GM19468 (cell line): Measurements from ENCODE around the gene RAB3GAP2.
"Not testable (repeated sequence)": the region's sequence is repeated elsewhere in the genome, so short reads cannot be mapped to it uniquely, and the experiment has no call there.

Experiments used
- ATAC-seq: cut with Tn5 transposase; IDR thresholded peaks from one replicate; pipeline ENCODE4 v1.9.1; 2021; ENCODE audit warnings: mild to moderate bottlenecking, moderate library complexity, moderate number of reproducible peaks; ENCODE audit not compliant: unreplicated experiment; ENCODE audit errors: extremely low read depth

The RAB3GAP2 gene, protein sequence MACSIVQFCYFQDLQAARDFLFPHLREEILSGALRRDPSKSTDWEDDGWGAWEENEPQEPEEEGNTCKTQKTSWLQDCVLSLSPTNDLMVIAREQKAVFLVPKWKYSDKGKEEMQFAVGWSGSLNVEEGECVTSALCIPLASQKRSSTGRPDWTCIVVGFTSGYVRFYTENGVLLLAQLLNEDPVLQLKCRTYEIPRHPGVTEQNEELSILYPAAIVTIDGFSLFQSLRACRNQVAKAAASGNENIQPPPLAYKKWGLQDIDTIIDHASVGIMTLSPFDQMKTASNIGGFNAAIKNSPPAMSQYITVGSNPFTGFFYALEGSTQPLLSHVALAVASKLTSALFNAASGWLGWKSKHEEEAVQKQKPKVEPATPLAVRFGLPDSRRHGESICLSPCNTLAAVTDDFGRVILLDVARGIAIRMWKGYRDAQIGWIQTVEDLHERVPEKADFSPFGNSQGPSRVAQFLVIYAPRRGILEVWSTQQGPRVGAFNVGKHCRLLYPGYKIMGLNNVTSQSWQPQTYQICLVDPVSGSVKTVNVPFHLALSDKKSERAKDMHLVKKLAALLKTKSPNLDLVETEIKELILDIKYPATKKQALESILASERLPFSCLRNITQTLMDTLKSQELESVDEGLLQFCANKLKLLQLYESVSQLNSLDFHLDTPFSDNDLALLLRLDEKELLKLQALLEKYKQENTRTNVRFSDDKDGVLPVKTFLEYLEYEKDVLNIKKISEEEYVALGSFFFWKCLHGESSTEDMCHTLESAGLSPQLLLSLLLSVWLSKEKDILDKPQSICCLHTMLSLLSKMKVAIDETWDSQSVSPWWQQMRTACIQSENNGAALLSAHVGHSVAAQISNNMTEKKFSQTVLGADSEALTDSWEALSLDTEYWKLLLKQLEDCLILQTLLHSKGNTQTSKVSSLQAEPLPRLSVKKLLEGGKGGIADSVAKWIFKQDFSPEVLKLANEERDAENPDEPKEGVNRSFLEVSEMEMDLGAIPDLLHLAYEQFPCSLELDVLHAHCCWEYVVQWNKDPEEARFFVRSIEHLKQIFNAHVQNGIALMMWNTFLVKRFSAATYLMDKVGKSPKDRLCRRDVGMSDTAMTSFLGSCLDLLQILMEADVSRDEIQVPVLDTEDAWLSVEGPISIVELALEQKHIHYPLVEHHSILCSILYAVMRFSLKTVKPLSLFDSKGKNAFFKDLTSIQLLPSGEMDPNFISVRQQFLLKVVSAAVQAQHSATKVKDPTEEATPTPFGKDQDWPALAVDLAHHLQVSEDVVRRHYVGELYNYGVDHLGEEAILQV (N-terminal part only)

DNA sequence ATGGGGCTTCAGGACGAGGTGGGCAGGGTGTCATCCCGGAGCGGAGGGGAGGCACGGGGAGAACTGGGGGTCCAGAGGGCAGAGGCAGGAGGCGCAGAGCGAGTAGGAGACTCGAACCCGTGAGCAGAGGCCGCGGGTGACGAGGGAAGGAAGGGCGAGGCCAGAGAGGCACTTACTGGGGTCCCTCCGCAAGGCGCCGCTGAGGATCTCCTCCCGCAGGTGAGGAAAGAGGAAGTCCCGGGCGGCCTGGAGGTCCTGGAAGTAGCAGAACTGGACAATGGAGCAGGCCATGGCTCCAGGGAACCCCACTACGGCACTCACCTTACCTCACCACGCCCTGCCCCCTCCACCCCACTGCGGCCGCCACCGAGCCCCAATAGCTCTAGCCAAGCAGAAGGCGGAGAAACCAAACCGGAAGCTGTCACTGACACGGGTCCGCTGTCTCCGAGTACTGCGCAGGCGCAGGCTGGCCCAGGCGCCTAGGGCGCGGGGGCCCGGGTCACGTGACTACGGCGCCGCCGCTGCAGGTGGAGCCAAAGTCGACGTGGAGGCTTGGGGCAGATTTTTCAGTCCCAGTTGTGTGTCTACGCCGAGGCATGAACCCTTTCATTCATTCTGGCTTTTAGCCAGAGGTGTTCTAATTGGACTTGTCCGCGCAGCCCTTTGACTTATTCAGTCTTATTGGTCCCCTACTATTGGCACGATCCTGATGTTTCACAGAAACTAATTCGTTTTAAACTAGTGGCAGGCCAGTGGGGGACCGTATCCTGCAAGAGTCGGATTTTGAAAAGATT lies at the start of gene RAB3GAP2:
TSS of gene RAB3GAP2 (minus strand) at position 407 of the 794 bp plus-strand sequence. CDS start at position 291, 116 bp downstream.
- peak; percentile 98 for ATAC-seq

DNA sequence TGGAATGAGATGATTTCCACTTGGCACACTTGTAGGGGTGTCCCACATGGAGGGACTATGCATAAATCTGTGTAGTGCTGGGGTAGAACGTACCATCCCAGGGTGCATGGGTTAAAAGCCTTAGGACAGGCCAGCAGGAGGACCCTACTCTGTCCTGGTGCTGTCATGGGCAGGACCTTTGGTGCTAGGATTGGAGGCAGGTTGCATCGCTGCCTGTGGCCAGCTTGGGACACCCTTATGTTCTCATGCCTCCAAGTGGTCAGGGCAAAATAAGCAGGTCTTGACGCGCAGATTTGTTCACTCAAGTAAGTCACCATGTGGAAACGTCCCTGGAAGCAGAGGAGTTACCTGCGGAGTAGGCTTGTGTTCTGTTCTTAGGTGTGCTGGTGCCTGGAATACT lies 49.5 kb upstream of the RAB3GAP2 start:
- no peak for ATAC-seq

DNA sequence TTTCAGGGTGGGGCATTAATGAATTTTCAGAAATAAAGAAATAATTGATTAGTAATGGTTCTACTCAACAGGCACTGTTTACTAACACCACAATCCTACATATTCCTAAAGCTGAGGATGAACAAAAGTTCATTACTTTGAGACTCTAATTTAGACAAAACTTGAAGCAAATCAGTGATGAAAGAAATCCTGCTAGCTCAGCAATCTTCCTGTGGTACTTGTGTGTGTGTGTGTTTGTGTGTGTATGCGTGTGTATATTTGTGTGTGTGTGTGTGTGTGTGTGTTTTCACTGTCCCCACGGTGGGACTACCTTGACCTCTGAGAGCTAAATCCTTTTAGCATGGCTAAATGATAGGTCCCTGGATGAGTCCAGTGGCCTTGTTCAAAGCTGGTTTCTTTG lies 48.5 kb upstream of the RAB3GAP2 start:
- no peak for ATAC-seq

DNA sequence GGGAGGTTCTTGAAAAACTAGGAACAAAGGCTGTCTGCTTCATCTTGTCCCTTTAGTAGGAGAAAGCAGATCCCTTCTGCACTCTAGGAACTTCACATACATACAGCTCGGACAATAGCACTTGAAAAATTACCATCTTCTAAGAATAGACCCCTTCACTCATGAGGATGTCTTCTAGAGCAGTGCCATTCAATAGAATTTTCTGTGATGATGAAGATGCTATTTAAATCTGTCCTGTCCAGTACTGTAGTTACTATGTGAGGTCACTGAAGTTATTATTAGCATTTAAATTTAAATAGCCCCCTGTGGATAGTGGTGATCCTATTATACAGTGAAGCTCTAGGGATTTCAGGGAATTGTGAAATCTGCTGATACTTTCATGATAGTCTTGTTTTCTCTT lies 46.4 kb upstream of the RAB3GAP2 start:
- no peak for ATAC-seq

DNA sequence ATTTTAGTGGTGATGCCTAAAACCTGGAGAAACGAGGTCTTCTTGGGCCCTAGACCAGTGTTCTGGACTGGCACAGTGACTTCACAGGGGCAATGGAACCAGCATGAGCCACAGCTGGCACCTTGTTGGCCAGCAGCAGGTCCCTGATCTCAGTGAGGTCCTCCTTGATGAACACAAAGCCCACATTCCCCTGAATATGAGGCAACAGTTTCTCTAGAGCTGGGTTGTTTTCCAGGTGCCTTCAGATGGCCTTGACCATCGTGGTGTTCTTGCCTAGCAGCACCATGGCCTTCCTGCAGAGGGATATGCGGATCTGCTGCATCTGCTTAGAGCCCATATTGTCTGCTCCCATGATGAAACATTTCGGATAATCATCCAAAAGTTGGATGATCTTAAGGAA lies 44.9 kb upstream of the RAB3GAP2 start:
- ATAC-seq: no peak

DNA sequence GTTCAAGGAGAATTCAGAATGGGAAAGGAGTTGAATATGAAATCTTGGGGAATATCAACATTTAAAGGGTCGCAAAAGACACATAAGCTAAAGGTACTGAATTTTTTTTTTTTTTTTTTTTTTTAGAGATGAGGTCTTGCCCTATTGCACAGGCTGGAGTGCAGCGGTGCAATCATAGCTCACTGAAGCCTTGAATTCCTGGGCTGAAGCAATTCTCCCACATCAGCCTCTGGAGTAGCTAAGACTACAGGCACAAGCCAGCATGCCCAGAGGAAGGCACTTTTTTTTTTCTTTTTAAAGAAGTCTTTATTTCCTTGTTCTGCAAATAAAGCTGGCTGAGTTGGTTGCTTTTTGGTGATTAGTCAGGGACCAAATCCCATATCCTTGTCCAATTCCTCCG lies 44.1 kb upstream of the RAB3GAP2 start:
- ATAC-seq: no peak

DNA sequence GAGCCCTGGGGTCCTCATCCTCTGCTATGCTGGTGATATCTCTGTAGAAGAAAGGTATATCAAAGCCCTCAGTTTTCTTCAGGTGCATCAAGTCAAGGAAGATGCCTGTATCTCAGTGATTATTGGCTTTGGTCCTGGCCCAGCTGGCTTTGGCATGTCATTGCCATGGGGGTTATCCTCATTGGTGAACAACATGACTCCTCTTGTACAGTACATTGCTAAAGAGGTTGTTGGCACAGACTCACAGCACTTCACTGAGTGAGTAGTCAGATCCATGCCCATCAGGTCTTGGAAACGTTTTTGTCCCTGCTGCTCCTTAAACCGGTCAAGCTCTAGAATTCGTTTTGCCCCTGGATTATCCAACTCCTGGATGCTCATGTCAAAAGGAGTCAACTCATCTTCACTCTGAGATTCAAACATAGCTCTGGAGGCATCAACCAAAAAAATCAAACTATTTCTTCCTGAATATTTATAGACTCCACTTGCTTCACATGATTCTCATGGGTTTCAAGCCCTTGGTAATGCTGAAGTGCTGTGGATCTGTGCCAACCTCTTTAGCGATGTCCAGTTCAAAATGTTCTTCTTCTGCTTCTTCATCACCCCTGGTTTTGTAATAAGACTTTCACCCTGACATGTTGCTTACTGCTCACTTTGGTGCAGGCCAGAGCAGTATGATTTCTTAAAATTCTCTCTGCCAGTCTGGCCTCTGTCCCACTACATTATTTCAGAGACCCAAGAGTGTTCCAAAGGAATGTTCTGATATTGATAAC lies 43.0 kb upstream of the RAB3GAP2 start:
- no peak for ATAC-seq

DNA sequence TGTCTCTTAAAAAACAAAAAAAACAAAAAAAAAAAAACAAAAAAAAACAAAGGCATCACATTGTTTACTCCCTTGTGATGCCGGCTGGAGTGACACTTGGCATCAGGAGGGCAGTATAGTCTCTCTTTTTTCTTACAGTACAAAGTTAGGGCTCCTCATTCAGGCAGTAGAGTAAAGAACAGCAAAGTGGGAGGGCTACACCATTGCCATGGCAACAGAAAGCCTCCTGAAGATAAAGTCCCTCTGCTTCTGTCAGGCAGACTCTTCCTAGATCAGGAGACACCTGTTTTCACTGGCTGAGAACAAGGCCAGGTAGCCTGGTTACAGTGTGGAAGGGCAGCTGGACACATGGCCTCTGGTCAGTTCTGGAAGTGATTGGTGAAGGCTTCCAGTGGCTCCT lies 41.3 kb upstream of the RAB3GAP2 start:
- ATAC-seq: no peak

DNA sequence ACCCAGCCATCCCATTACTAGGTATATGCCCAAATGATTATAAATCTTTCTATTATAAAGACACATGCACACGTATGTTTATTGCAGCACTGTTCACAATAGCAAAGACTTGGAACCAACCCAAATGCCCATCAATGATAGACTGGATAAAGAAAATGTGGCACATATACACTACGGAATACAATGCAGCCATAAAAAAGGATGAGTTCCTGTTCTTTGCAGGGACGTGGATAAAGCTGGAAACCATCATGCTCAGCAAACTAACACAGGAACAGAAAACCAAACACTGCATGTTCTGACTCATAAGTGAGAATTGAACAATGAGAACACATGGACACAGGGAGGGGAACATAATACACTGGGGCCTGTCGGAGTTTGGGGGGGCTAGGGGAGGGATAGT lies 37.9 kb upstream of the RAB3GAP2 start:
- not testable (repeated sequence) for ATAC-seq

DNA sequence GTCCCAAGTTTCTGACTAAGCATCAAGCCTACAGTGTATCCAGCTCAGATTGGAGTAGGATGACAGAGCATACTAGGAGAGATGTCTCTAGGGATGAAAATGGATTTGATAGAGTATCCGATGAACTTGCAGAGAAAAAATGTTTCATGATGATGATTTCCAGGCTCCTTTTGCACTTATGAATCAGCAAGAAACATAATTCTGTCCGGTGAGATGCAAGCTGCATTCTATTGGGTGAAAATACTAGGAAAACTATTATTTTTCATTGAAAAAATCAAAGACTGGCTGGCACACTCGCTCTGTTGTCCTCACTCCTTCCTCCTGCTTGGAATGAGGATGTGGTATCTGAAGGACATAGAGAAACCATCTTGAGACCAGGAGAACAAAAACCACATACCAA lies 35.4 kb upstream of the RAB3GAP2 start:
- no peak for ATAC-seq

DNA sequence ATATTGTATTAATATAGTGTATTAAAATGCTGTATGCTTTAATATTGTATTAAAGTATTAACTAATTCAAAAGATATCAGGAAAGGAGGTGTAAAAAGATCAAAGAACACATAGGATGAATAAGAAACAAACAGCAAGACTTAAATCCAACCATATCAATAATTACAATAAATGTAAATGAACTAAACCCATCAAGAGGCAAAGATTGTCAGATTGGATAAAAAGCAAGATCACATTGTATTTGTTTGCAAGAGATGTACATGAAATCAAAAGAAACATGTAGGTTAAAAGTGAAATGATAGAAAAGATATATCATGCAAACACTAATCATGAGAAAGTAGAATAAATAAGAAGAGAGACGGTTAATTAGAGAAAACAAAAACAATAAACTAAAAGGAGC lies 34.1 kb upstream of the RAB3GAP2 start:
- no peak for ATAC-seq

DNA sequence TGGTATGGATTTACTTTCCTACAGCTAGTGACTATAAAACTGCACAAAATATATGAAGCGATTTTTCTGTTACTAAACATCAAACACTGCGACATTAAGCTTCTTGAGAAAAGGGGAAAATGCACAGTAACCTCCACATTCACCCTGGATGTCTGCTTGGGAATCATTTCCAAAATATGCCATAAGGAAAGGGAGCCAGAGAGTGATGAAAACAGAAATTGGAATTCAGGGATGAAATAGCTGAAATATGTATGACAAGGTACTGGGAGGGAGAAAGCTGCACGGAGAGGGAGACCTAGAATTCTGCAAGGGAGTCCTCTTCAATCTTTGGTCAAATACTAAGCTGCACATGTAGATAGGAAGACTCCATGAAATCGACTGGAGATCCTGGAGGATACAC lies 31.6 kb upstream of the RAB3GAP2 start:
- ATAC-seq: no peak

DNA sequence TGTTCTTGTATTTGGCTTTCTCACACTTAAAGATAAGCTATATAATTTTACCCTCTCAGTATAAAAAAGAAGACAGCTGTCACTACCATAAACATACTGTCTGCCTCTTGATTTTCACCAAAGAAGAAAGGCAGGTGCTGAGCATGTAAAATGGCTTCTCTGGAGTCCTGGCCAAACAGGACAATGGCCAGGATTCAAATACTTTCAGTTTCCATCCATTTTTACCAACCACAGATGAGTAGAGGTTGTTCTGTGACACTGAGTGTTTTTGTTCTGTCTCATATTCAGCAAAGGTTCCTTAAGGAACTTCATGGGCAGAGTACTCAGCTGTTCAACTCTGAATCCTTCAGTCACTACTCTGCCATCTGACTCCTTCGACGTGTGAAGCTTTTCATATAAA lies 29.4 kb upstream of the RAB3GAP2 start:
- ATAC-seq: no peak

DNA sequence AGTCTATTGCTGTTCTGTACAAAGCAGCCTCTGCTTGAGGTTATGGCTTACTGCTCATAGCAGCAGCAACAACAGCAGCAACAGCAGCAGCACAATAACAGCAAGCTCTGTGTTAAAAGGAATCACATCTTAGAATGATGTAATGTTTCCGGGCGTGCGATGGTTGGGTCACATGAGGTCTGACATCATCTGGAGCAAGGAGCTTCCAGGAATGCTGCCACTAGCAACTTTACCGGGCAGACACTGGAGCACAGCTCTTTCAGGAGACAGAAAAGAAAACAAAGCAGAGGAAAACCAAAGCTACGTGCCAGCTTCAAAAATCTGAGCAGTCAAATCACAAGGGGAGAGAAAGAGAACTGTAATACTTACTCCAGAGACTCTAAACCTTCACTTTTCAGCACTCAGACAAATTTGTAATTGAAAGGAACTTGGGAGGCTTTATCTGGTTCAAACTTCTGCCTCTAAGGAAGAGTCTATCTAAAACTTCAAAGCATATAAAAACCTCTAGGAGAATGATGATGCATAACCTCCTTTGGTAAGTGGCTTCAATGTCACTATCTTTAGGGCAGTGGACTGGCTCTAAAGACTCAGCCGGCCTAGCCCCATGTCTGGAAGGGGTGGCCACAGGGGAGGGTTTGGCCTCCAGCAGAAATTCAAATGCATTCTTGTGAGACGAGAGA lies 28.3 kb upstream of the RAB3GAP2 start:
- no peak for ATAC-seq

DNA sequence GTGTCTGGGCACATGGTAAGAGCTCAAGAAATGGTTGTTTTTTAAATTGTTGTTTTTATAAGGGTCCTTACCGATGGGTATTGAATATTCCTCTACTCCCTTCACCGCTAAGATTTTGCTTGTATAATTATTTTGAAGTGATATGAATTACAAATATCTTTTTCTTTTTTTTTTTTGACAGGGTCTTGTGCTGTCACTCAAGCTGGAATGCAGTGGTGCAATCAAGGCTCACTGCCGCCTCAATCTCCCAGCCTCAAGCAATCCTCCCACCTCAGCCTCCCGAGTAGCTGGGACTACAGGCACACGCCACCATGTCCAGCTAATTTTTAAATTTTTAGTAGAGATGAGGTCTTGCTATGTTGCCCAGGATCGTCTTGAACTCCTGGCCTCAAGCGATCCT lies 27.1 kb upstream of the RAB3GAP2 start:
- no peak for ATAC-seq

DNA sequence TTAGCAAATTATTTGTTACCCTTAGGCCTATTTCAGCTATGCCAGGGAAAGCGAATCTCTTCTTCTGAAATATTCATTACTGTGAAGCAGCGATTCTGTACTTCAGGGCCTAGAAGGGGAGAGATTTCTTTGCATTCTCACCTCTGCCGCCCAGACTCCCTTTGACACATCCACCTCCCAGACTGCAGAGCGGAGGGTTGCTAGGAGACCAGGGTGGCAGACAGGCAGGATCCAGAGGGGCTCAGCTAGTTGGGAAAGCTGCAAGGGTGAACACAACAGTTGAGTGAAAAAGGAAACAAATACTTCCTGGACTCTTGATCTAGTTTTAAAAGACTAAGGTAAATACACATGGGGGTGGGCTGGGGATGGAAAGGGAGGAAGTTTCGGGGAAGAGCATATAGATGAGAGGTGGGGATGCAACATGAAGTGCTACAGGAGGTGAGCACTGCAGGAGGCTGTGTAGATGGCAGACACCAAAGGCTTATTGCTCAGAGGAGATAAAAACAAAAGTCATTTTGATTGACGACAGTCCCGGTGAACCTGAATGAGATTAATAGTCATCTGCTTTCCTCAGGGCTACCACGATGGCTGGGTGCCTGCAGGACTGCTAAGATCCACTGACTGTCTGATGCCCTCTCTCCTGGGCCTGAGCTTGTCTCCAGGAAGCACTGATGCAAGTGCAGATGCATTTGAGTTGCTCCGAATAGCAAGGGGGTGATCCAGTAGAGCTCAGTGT lies 26.4 kb upstream of the RAB3GAP2 start:
- ATAC-seq: no peak

DNA sequence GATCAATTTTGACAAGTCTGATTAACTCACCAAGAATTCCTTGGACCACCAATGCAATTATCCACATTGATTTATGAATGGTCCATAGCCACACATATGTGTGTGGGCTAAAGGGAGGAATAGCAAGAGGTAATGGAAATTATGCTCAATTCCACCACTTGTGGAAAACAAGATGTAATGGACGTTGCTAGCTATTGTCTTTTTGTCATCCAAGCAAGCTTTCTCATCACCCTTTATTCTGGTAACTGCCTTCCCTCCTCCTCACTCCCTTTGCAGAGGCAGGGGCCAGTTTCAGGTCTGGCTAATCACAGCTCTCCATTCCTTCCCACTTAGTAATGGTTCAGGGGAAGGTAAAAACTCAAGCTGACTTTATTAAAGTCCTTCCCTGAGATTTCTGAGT lies 24.7 kb upstream of the RAB3GAP2 start:
- ATAC-seq: no peak

DNA sequence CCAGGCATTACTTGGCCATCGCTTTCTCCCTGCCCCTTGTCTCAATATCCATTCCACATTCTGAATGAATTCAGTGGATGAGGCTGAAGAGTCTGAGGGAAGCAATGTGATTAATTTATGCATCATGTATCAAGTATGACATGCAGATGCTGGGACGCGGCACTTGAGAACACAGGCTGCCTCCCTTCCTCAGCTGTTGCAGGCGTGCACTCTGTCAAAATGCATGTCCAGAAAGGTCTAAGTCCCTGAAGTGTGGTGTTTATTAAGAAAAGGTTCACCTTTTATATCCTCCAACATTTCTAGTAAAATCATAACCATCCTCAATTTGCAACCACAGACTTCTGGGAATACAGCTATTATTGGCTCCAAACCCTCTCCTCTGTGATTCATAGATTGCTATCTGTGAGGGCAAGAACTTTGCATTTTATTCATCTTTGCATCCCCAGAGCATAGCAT lies 22.6 kb upstream of the RAB3GAP2 start:
- no peak for ATAC-seq
